Panc1 (cell line): ENCODE data around the gene TMTC1. TPM values are rescaled to one million over a fixed set of nuclear protein-coding genes. Genes with fewer than 3 reads are reported as not detected.
A peak's percentile ranks its signal among the peaks of the same experiment; 100 is the strongest.

Experiments
- ATAC-seq: fragments of 200-7000 bp; cut with Tn5 transposase; 2 replicates; pipeline ENCODE4 v1.9.1; 2020; ENCODE audit warnings: mild to moderate bottlenecking, moderate library complexity
- BruUV-seq: library from RNA; stranded (reverse); fragments of 400-500 nt; replicated peaks from 2 replicates; lab custom pipeline; 2021; lab: Mats Ljungman, UMichigan
- CTCF ChIA-PET: fragments of 300-600 bp; sonication (Branson Sonifier 250); formaldehyde crosslinking; loops from one replicate; lab custom pipeline; 2022; ENCODE audit warnings: antibody characterized with exemption; lab: Charles Lee
- POLR2A ChIA-PET: fragments of 300-600 bp; sonication (Branson Sonifier 250); formaldehyde crosslinking; loops from one replicate; lab custom pipeline; 2022; ENCODE audit warnings: antibody characterized with exemption; lab: Charles Lee
- DNase-seq: peaks from one replicate; pipeline ENCODE4 v3.0.0-alpha.2; 2010; ENCODE audit warnings: low read depth, low spot score
- H3K27ac ChIP-seq: 2 replicates; pipeline ENCODE4 v1.5.1; 2011; ENCODE audit warnings: mild to moderate bottlenecking, low read length, inconsistent platforms
- H3K27me3 ChIP-seq: fragments of 200-500 bp; sonication (Bioruptor generic); 2 replicates; pipeline ENCODE4 v1.6.0; 2014; ENCODE audit warnings: low read length, inconsistent platforms; ENCODE audit not compliant: control insufficient read depth, insufficient read depth
- H3K36me3 ChIP-seq: fragments of 200-500 bp; sonication (Bioruptor generic); 2 replicates; pipeline ENCODE4 v1.5.1; 2014; ENCODE audit warnings: inconsistent platforms, mild to moderate bottlenecking, low read length, moderate library complexity; ENCODE audit not compliant: control insufficient read depth, insufficient read depth
- H3K4me1 ChIP-seq: 2 replicates; pipeline ENCODE4 v1.5.1; 2011; ENCODE audit warnings: inconsistent platforms, mild to moderate bottlenecking, low read length, moderate library complexity; ENCODE audit not compliant: control insufficient read depth, insufficient read depth
- H3K4me3 ChIP-seq, 2 experiments: 2 replicates each; pipeline ENCODE4 v1.5.1; 2011 to 2012; ENCODE audit warnings: low read depth in 2 of 2, low read length in 2 of 2, mild to moderate bottlenecking in 2 of 2, inconsistent platforms in 1 of 2, moderate library complexity in 1 of 2
- H3K9me3 ChIP-seq: fragments of 200-500 bp; sonication (Bioruptor generic); 2 replicates; pipeline ENCODE4 v1.5.1; 2014; ENCODE audit warnings: low read depth, mild to moderate bottlenecking, inconsistent platforms, low read length, moderate library complexity; ENCODE audit not compliant: control insufficient read depth, insufficient read depth
- POLR2AphosphoS5 ChIP-seq: IDR thresholded peaks from 2 replicates; pipeline ENCODE4 v1.6.1; 2012; ENCODE audit warnings: mild to moderate bottlenecking, low read depth, low read length, moderate library complexity
- REST ChIP-seq, 2 experiments: IDR thresholded peaks; 2 replicates each; pipeline ENCODE4 v1.6.1; 2011 to 2012; ENCODE audit warnings: low read depth in 2 of 2, control low read depth in 1 of 2, low read length in 1 of 2, mild to moderate bottlenecking in 1 of 2, moderate library complexity in 1 of 2; ENCODE audit not compliant: insufficient read depth in 1 of 2
- SIN3A ChIP-seq: IDR thresholded peaks from 2 replicates; pipeline ENCODE4 v1.6.1; 2012; ENCODE audit warnings: low read depth, mild to moderate bottlenecking, low read length, moderate library complexity, borderline replicate concordance; ENCODE audit not compliant: insufficient read depth
- TCF7L2 ChIP-seq: IDR thresholded peaks from 2 replicates; pipeline ENCODE4 v1.6.1; 2011; ENCODE audit warnings: mild to moderate bottlenecking, low read depth, low read length, inconsistent platforms
- in situ Hi-C: cut with HindIII; loops from 2 replicates; pipeline ENCODE4 v1.10.0; 2016; ENCODE audit warnings: low sequenced_read_pairs, low pct_unique_long_range_greater_than_20kb
- intact Hi-C: fragments of 100-400 bp; cut with micrococcal nuclease; formaldehyde crosslinking; loops from one replicate; pipeline ENCODE4 v1.10.0; 2022; ENCODE audit not compliant: unreplicated experiment
- total RNA-seq: library from RNA; stranded (reverse); gene quantifications from one replicate; pipeline ENCODE4 v1.2.1, GENCODE V29; 2021; ENCODE audit not compliant: unreplicated experiment
- TF ChIP-seq, protein P1 (sequence below): fragments of 450-650 bp; IDR thresholded peaks from 2 replicates; pipeline ENCODE4 v1.5.1; 2017; ENCODE audit warnings: mild to moderate bottlenecking

TMTC1 gene
- total RNA-seq, 1 experiment from 2014 or later = 0.28 TPM

GRCh38 chr12:29581631-29582030 is 202.1 kb downstream of the TMTC1 start:
- no peaks in the 10 kb centered on the region for H3K9me3 ChIP-seq
- intact Hi-C loops = no loop called here
- H3K27ac ChIP-seq = no peak overlapping the region
- H3K27me3 ChIP-seq = no peaks in the 10 kb centered on the region
- in situ Hi-C loops = no loop called here
- H3K36me3 ChIP-seq = no peaks in the 10 kb centered on the region
- no peaks in the 10 kb centered on the region for H3K4me1 ChIP-seq
- DNase-seq (peak; percentile 39), ATAC-seq (no peak)
- BruUV-seq = no TSS peak
- TF ChIP-seq, protein P1, sequence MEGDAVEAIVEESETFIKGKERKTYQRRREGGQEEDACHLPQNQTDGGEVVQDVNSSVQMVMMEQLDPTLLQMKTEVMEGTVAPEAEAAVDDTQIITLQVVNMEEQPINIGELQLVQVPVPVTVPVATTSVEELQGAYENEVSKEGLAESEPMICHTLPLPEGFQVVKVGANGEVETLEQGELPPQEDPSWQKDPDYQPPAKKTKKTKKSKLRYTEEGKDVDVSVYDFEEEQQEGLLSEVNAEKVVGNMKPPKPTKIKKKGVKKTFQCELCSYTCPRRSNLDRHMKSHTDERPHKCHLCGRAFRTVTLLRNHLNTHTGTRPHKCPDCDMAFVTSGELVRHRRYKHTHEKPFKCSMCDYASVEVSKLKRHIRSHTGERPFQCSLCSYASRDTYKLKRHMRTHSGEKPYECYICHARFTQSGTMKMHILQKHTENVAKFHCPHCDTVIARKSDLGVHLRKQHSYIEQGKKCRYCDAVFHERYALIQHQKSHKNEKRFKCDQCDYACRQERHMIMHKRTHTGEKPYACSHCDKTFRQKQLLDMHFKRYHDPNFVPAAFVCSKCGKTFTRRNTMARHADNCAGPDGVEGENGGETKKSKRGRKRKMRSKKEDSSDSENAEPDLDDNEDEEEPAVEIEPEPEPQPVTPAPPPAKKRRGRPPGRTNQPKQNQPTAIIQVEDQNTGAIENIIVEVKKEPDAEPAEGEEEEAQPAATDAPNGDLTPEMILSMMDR = no peak
- TF ChIP-seq POLR2AphosphoS5 (no peak), SIN3A (no peak), REST (IDR thresholded peaks at IDR 0.05; ENCODE audit: insufficient read depth in 1 of 2, low read depth in 2 of 2, low read length in 1 of 2) (no peak), TCF7L2 (no peak)
- POLR2A ChIA-PET = no interaction called here
- CTCF ChIA-PET = no interaction called here
- H3K4me3 ChIP-seq = no peak overlapping the region

GRCh38 chr12:29580971-29581370 is 202.8 kb downstream of the TMTC1 start:
- CTCF ChIA-PET = no interaction called here
- intact Hi-C loops (no loop called here), in situ Hi-C loops (no loop called here)
- BruUV-seq = no TSS peak
- Histone ChIP-seq H3K36me3 (no peaks in the 10 kb centered on the region), H3K27ac (no peak overlapping the region), H3K9me3 (no peaks in the 10 kb centered on the region), H3K4me3 (no peak overlapping the region), H3K27me3 (no peaks in the 10 kb centered on the region), H3K4me1 (no peaks in the 10 kb centered on the region)
- TF ChIP-seq, protein P1 = no peak
- TF ChIP-seq SIN3A (no peak), TCF7L2 (no peak), POLR2AphosphoS5 (no peak), REST (IDR thresholded peaks at IDR 0.05; ENCODE audit: insufficient read depth in 1 of 2, low read depth in 2 of 2, low read length in 1 of 2) (no peak)
- no peak for ATAC-seq
- POLR2A ChIA-PET = no interaction called here
- no peak for DNase-seq
